IMR-90 (cell line): Measurements from ENCODE around the gene EIF4G3.

Experiments used
- BHLHE40 ChIP-seq: fragments of 150-350 bp; IDR thresholded peaks from 2 replicates; pipeline ENCODE4 v1.6.1; 2016; ENCODE audit warnings: mild to moderate bottlenecking, low read depth, low read length
- CEBPB ChIP-seq: IDR thresholded peaks from 2 replicates; pipeline ENCODE4 v1.6.1; 2012; ENCODE audit warnings: low read depth, low read length, improper control_type of control experiment
- CTCF ChIP-seq: conservative IDR thresholded peaks from 2 replicates; pipeline ENCODE4 v1.5.1; 2012; ENCODE audit warnings: mild to moderate bottlenecking, low read depth, low read length, improper control_type of control experiment
- FOS ChIP-seq: fragments of 150-350 bp; IDR thresholded peaks from 2 replicates; pipeline ENCODE4 v1.6.1; 2016; ENCODE audit warnings: low read depth, low read length
- MAFK ChIP-seq: IDR thresholded peaks from 2 replicates; pipeline ENCODE4 v1.6.1; 2012; ENCODE audit warnings: low read depth, low read length, improper control_type of control experiment
- MAZ ChIP-seq: IDR thresholded peaks from 2 replicates; pipeline ENCODE4 v1.6.1; 2012; ENCODE audit warnings: low read depth, mild to moderate bottlenecking, low read length, improper control_type of control experiment, moderate library complexity, borderline replicate concordance
- MXI1 ChIP-seq: IDR thresholded peaks from 2 replicates; pipeline ENCODE4 v1.6.1; 2012; ENCODE audit warnings: low read depth, mild to moderate bottlenecking, low read length, moderate library complexity, borderline replicate concordance
- POLR2A ChIP-seq: IDR thresholded peaks from 2 replicates; pipeline ENCODE4 v1.6.1; 2012; ENCODE audit warnings: mild to moderate bottlenecking, low read depth, low read length
- RAD21 ChIP-seq: IDR thresholded peaks from 2 replicates; pipeline ENCODE4 v1.6.1; 2012; ENCODE audit warnings: low read length, improper control_type of control experiment
- RCOR1 ChIP-seq: IDR thresholded peaks from 2 replicates; pipeline ENCODE4 v1.6.1; 2012; ENCODE audit warnings: mild to moderate bottlenecking, low read length, improper control_type of control experiment; ENCODE audit not compliant: insufficient replicate concordance
- RFX5 ChIP-seq: IDR thresholded peaks from 2 replicates; pipeline ENCODE4 v1.8.0; 2012; ENCODE audit warnings: low read depth, mild to moderate bottlenecking, low read length, moderate library complexity
- SMC3 ChIP-seq: fragments of 150-350 bp; IDR thresholded peaks from 2 replicates; pipeline ENCODE4 v1.6.1; 2016; ENCODE audit warnings: low read depth, mild to moderate bottlenecking, antibody characterized with exemption, low read length, moderate library complexity
- TF ChIP-seq, protein P1 (sequence below): fragments of 150-350 bp; IDR thresholded peaks from 2 replicates; pipeline ENCODE4 v1.6.1; 2017; ENCODE audit warnings: mild to moderate bottlenecking, antibody characterized with exemption, low read length, low read depth

GRCh38 chr1:21022279-21023040 lies 154.2 kb downstream of the EIF4G3 start:
- TF ChIP-seq POLR2A = no peak
- TF ChIP-seq SMC3 = no peak
- TF ChIP-seq CTCF = no peak
- no peak for TF ChIP-seq RFX5
- TF ChIP-seq CEBPB = peak; percentile 32; the same call in 1 of the 2 replicates
- TF ChIP-seq RAD21 = no peak; the same call in 1 of the 2 replicates
- peak; percentile 86 for TF ChIP-seq MAFK
- no peak for TF ChIP-seq RCOR1
- TF ChIP-seq FOS = peak; percentile 97
- no peak for TF ChIP-seq MAZ
- TF ChIP-seq, protein P1, sequence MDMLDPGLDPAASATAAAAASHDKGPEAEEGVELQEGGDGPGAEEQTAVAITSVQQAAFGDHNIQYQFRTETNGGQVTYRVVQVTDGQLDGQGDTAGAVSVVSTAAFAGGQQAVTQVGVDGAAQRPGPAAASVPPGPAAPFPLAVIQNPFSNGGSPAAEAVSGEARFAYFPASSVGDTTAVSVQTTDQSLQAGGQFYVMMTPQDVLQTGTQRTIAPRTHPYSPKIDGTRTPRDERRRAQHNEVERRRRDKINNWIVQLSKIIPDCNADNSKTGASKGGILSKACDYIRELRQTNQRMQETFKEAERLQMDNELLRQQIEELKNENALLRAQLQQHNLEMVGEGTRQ = peak; percentile 5; the same call in 1 of the 2 replicates
- no peak for TF ChIP-seq MXI1
- TF ChIP-seq BHLHE40 = no peak
